Measurements from ENCODE around the gene UGT1A7.
"Not testable (repeated sequence)": the region's sequence is repeated elsewhere in the genome, so short reads cannot be mapped to it uniquely, and the experiment has no call there.

Gene UGT1A7

GRCh38 chr2:233713262-233713615 lies 31.5 kb downstream of the UGT1A7 start:
- H3K4me3 ChIP-seq (ENCODE audit: insufficient read length, low read depth) = no peak overlapping the region
- no peaks in the 10 kb centered on the region for H3K9me3 ChIP-seq (ENCODE audit: insufficient read depth, low read length)
- TF ChIP-seq ZNF274 (IDR thresholded peaks at IDR 0.05; ENCODE audit: low read depth, low read length) = no peak
- no peak for TF ChIP-seq SUZ12 (IDR thresholded peaks at IDR 0.05; ENCODE audit: extremely low read depth, insufficient read depth, insufficient read length)
- TF ChIP-seq YY1 (IDR thresholded peaks at IDR 0.05; ENCODE audit: insufficient read depth, insufficient read length) = no peak
- no peak for DNase-seq (ENCODE audit: low read depth, low spot score)
- H3K4me1 ChIP-seq (ENCODE audit: insufficient read depth, insufficient read length) = no peaks in the 10 kb centered on the region
- no peaks in the 10 kb centered on the region for H3K36me3 ChIP-seq (ENCODE audit: insufficient read depth, insufficient read length, low read length)
- H3K9ac ChIP-seq (ENCODE audit: insufficient read length, low read depth) = no peak overlapping the region
- H3K27me3 ChIP-seq (ENCODE audit: insufficient read depth, insufficient read length) = no peaks in the 10 kb centered on the region

GRCh38 chr2:233714121-233714520 lies 32.4 kb downstream of the UGT1A7 start:
- no peak overlapping the region for H3K4me3 ChIP-seq (ENCODE audit: insufficient read length, low read depth)

GRCh38 chr2:233718552-233718951 lies 36.9 kb downstream of the UGT1A7 start, which contains the start of gene UGT1A4:
TSS of gene UGT1A4 (plus strand) at chr2:233718736. CDS start at chr2:233718821, 85 bp downstream.
- H3K9me3 ChIP-seq (ENCODE audit: insufficient read depth, low read length) = no peaks in the 10 kb centered on the region
- TF ChIP-seq ZNF274 (IDR thresholded peaks at IDR 0.05; ENCODE audit: low read depth, low read length) (no peak), YY1 (IDR thresholded peaks at IDR 0.05; ENCODE audit: insufficient read depth, insufficient read length) (no peak), SUZ12 (IDR thresholded peaks at IDR 0.05; ENCODE audit: extremely low read depth, insufficient read depth, insufficient read length) (no peak)
- H3K36me3 ChIP-seq (ENCODE audit: insufficient read depth, insufficient read length, low read length) = no peaks in the 10 kb centered on the region
- H3K4me1 ChIP-seq (ENCODE audit: insufficient read depth, insufficient read length) = no peaks in the 10 kb centered on the region
- no peak for DNase-seq (ENCODE audit: low read depth, low spot score)
- H3K4me3 ChIP-seq (ENCODE audit: insufficient read length, low read depth) = no peak within 1 kb of the TSS
- H3K27me3 ChIP-seq (ENCODE audit: insufficient read depth, insufficient read length) = no peaks in the 10 kb centered on the region
- no peak within 1 kb of the TSS for H3K9ac ChIP-seq (ENCODE audit: insufficient read length, low read depth)

More at GRCh38 chr2:233714121-233714520, 32.4 kb downstream of the UGT1A7 start:
- Histone ChIP-seq H3K36me3 (ENCODE audit: insufficient read depth, insufficient read length, low read length) (no peaks in the 10 kb centered on the region), H3K9ac (ENCODE audit: insufficient read length, low read depth) (no peak overlapping the region), H3K9me3 (ENCODE audit: insufficient read depth, low read length) (no peaks in the 10 kb centered on the region), H3K27me3 (ENCODE audit: insufficient read depth, insufficient read length) (no peaks in the 10 kb centered on the region), H3K4me1 (ENCODE audit: insufficient read depth, insufficient read length) (no peaks in the 10 kb centered on the region)
- TF ChIP-seq ZNF274 (IDR thresholded peaks at IDR 0.05; ENCODE audit: low read depth, low read length) = no peak
- TF ChIP-seq SUZ12 (IDR thresholded peaks at IDR 0.05; ENCODE audit: extremely low read depth, insufficient read depth, insufficient read length) = no peak
- TF ChIP-seq YY1 (IDR thresholded peaks at IDR 0.05; ENCODE audit: insufficient read depth, insufficient read length) = no peak
- no peak for DNase-seq (ENCODE audit: low read depth, low spot score)

- Histone ChIP-seq H3K4me3 (ENCODE audit: insufficient read length, low read depth) (no peak within 1 kb of the TSS), H3K4me1 (ENCODE audit: insufficient read depth, insufficient read length) (no peaks in the 10 kb centered on the region), H3K9me3 (ENCODE audit: insufficient read depth, low read length) (no peaks in the 10 kb centered on the region), H3K9ac (ENCODE audit: insufficient read length, low read depth) (no peak within 1 kb of the TSS), H3K36me3 (ENCODE audit: insufficient read depth, insufficient read length, low read length) (no peaks in the 10 kb centered on the region), H3K27me3 (ENCODE audit: insufficient read depth, insufficient read length) (no peaks in the 10 kb centered on the region)
- TF ChIP-seq SUZ12 (IDR thresholded peaks at IDR 0.05; ENCODE audit: extremely low read depth, insufficient read depth, insufficient read length) = no peak
- TF ChIP-seq ZNF274 (IDR thresholded peaks at IDR 0.05; ENCODE audit: low read depth, low read length) = no peak
- no peak for TF ChIP-seq YY1 (IDR thresholded peaks at IDR 0.05; ENCODE audit: insufficient read depth, insufficient read length)
- no peak for DNase-seq (ENCODE audit: low read depth, low spot score)
Observed at GRCh38 chr2:233728723-233729301, 47.1 kb downstream of the UGT1A7 start, which contains the start of gene UGT1A3. TSS of gene UGT1A3 (plus strand) at chr2:233729042. CDS start at chr2:233729127, 85 bp downstream.

GRCh38 chr2:233736868-233737653 lies 55.4 kb downstream of the UGT1A7 start:
- H3K9me3 ChIP-seq (ENCODE audit: insufficient read depth, low read length) = peaks cover 12% of the 10 kb centered on the region; the same call in 1 of the 2 replicates
- H3K9ac ChIP-seq (ENCODE audit: insufficient read length, low read depth); H3K36me3 ChIP-seq (ENCODE audit: insufficient read depth, insufficient read length, low read length); H3K4me1 ChIP-seq (ENCODE audit: insufficient read depth, insufficient read length); H3K27me3 ChIP-seq (ENCODE audit: insufficient read depth, insufficient read length); H3K4me3 ChIP-seq (ENCODE audit: insufficient read length, low read depth); DNase-seq (ENCODE audit: low read depth, low spot score): not testable (repeated sequence)

GRCh38 chr2:233740870-233741269 lies 59.2 kb downstream of the UGT1A7 start:
- no peak for DNase-seq (ENCODE audit: low read depth, low spot score)
- H3K27me3 ChIP-seq (ENCODE audit: insufficient read depth, insufficient read length) = no peaks in the 10 kb centered on the region
- H3K4me1 ChIP-seq (ENCODE audit: insufficient read depth, insufficient read length) = no peaks in the 10 kb centered on the region
- TF ChIP-seq ZNF274 (IDR thresholded peaks at IDR 0.05; ENCODE audit: low read depth, low read length) (no peak), YY1 (IDR thresholded peaks at IDR 0.05; ENCODE audit: insufficient read depth, insufficient read length) (no peak), SUZ12 (IDR thresholded peaks at IDR 0.05; ENCODE audit: extremely low read depth, insufficient read depth, insufficient read length) (no peak)
- peaks cover 12% of the 10 kb centered on the region; the same call in 1 of the 2 replicates for H3K9me3 ChIP-seq (ENCODE audit: insufficient read depth, low read length)
- no peaks in the 10 kb centered on the region for H3K36me3 ChIP-seq (ENCODE audit: insufficient read depth, insufficient read length, low read length)
- H3K9ac ChIP-seq (ENCODE audit: insufficient read length, low read depth) = no peak overlapping the region
- no peak overlapping the region for H3K4me3 ChIP-seq (ENCODE audit: insufficient read length, low read depth)

GRCh38 chr2:233743464-233744259 lies 62.0 kb downstream of the UGT1A7 start:
- no peaks in the 10 kb centered on the region for H3K36me3 ChIP-seq (ENCODE audit: insufficient read depth, insufficient read length, low read length)
- no peak for DNase-seq (ENCODE audit: low read depth, low spot score)
- no peak overlapping the region for H3K9ac ChIP-seq (ENCODE audit: insufficient read length, low read depth)
- no peaks in the 10 kb centered on the region for H3K4me1 ChIP-seq (ENCODE audit: insufficient read depth, insufficient read length)
- TF ChIP-seq YY1 (IDR thresholded peaks at IDR 0.05; ENCODE audit: insufficient read depth, insufficient read length) (no peak), SUZ12 (IDR thresholded peaks at IDR 0.05; ENCODE audit: extremely low read depth, insufficient read depth, insufficient read length) (no peak), ZNF274 (IDR thresholded peaks at IDR 0.05; ENCODE audit: low read depth, low read length) (no peak)
- H3K9me3 ChIP-seq (ENCODE audit: insufficient read depth, low read length) = peaks cover 7% of the 10 kb centered on the region; the same call in 1 of the 2 replicates
- H3K4me3 ChIP-seq (ENCODE audit: insufficient read length, low read depth) = no peak overlapping the region
- no peaks in the 10 kb centered on the region for H3K27me3 ChIP-seq (ENCODE audit: insufficient read depth, insufficient read length)
